Measurements from ENCODE around the gene CDC42EP4. TPM values are rescaled to one million over a fixed set of nuclear protein-coding genes. Genes with fewer than 3 reads are reported as not detected.

Gene CDC42EP4
- total and polyA plus RNA-seq, 9 of the 15 experiments (the other 6 are each of a cell fraction or from before 2014, with no cell fraction given) = 0.65 to 20.8 (median 12.3) TPM

DNA sequence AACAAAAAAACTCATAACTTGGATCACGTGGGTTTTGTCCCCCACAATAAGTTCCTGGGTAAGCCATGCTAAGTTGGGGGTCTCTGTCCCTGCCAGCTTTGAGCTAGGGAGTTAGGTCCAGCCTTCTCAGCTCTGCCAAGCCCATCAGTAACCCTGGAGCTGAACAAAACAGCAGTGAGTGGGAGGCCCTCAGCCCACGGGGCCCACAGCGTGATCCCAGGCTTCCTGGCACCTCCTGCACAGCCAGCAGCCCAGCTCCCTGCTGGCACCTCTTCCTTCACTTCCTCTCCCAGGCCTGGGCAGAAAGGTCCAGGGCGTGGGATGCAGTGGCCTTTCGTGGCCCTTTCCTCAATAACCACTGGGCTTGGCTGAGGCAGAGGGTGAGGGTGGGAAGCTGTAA is 35.5 kb upstream of the CDC42EP4 start (continued):
- TF ChIP-seq HNRNPL (IDR thresholded peaks at IDR 0.05; ENCODE audit: low read depth, low read length) (no peak), FOXP1 (CRISPR knock-in tag; IDR thresholded peaks at IDR 0.05) (no peak), RFX1 (IDR thresholded peaks at IDR 0.05) (no peak)
- TF ChIP-seq, protein P1, sequence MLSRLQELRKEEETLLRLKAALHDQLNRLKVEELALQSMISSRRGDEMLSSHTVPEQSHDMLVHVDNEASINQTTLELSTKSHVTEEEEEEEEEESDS (CRISPR knock-in tag; IDR thresholded peaks at IDR 0.05) = no peak

DNA sequence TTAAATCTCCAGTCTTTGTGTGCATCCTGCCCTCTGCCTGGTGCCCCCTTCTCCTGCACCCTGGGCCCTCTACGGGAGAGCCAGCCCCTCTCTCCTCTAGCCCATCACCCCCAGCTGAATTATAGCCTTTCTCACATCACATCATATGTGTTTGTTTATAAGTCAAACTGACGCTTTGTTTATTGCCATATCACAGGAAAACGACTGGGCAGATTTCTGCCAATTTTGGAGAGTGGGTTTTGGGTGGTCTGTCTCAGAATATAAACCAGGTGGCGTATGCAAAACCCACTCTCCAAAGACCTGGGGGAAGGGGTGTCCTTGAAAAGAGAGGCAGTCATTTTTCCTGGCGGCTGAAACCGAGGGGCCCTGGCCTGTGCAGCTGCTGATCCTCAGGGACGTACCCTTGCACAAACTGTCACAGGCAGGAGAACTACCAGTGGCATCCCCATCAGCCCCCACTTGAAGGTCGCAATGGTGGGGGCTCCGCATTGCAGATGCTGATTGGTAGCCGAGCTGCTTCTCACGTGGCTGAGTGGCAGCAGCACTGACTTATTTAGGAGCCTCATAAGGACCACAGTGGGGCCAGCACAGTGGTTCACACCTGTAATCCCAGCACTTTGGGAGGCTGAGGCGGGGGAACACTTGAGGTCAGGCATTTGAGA is 34.8 kb upstream of the CDC42EP4 start:
- H3K4me2 ChIP-seq (ENCODE audit: insufficient read depth, low read length) = no peak overlapping the region
- ChIA-PET CTCF (ENCODE audit: low intra/inter-chr PET ratio) (interaction anchor here (0.6 kb wide), 1 partner anchor 42 kb away, joined by 4 read pairs; no protein-coding TSS in a partner anchor), POLR2A (no interaction called here)
- no peaks in the 10 kb centered on the region for H3K9me3 ChIP-seq (replicated peaks; ENCODE audit: control insufficient read depth, insufficient read depth, low read depth, low read length)
- in situ Hi-C loops (cut with MboI) = no loop called here
- H3K9ac ChIP-seq (ENCODE audit: insufficient read depth in 1 of 2, low read depth in 2 of 2, low read length in 2 of 2) = no peak overlapping the region
- H3K27ac ChIP-seq (ENCODE audit: extremely low read depth, low read depth, low read length) = no peak overlapping the region
- no TSS peak for BruUV-seq (replicated peaks)
- no peaks in the 10 kb centered on the region for H3K9me1 ChIP-seq (ENCODE audit: control insufficient read depth, insufficient read depth, low read length)
- H3K79me2 ChIP-seq (ENCODE audit: control insufficient read depth, insufficient read depth, low read length) = no peaks in the 10 kb centered on the region
- peaks cover 0 to 16% of the 10 kb centered on the region in 2 experiments; a peak in 2 of 5 replicates for H3K4me1 ChIP-seq (replicated peaks in 1 of 2; ENCODE audit: control insufficient read depth in 2 of 2, insufficient read depth in 2 of 2, low read length in 2 of 2)
- H3K36me3 ChIP-seq (ENCODE audit: control insufficient read depth, insufficient read depth, low read length) = no peaks in the 10 kb centered on the region
- 8% methylated on average over 12 of the region's 12 CpGs for WGBS (ENCODE audit: insufficient coverage, low coverage, missing lambda C conversion rate)
- no peak overlapping the region for H3K4me3 ChIP-seq
- FAIRE-seq (no peak), DNase-seq (ENCODE audit: extremely low read depth in 1 of 4, low spot score in 3 of 4) (no peak), ATAC-seq (no peak)
- H4K20me1 ChIP-seq (replicated peaks; ENCODE audit: control insufficient read depth, insufficient read depth, low read length) = no peaks in the 10 kb centered on the region
- H2AFZ ChIP-seq (ENCODE audit: low read depth, low read length) = no peak overlapping the region
- peaks cover 37 to 82% of the 10 kb centered on the region in 2 experiments; a peak in 4 of 5 replicates for H3K27me3 ChIP-seq (ENCODE audit: control insufficient read depth in 2 of 2, insufficient read depth in 2 of 2, low read length in 2 of 2)
- intact Hi-C loops (cut with micrococcal nuclease) = no loop called here
- no peak for TF ChIP-seq ZBTB7A (IDR thresholded peaks at IDR 0.05; ENCODE audit: borderline replicate concordance, control insufficient read depth, low read depth, low read length)
- no peak for TF ChIP-seq SIX5 (IDR thresholded peaks at IDR 0.05; ENCODE audit: borderline replicate concordance in 1 of 2, insufficient read depth in 1 of 2, low read depth in 1 of 2, low read length in 2 of 2)
- TF ChIP-seq ZNF174 (CRISPR knock-in tag; IDR thresholded peaks at IDR 0.05) = no peak
- TF ChIP-seq ARID1B (IDR thresholded peaks at IDR 0.05) = no peak
- TF ChIP-seq SIRT6 (IDR thresholded peaks at IDR 0.05; ENCODE audit: low read depth, low read length) = no peak
- TF ChIP-seq, protein P2, sequence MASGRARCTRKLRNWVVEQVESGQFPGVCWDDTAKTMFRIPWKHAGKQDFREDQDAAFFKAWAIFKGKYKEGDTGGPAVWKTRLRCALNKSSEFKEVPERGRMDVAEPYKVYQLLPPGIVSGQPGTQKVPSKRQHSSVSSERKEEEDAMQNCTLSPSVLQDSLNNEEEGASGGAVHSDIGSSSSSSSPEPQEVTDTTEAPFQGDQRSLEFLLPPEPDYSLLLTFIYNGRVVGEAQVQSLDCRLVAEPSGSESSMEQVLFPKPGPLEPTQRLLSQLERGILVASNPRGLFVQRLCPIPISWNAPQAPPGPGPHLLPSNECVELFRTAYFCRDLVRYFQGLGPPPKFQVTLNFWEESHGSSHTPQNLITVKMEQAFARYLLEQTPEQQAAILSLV (tag; IDR thresholded peaks at IDR 0.05) = no peak
- TF ChIP-seq TEAD4 (IDR thresholded peaks at IDR 0.05; ENCODE audit: low read length) = no peak
- no peak for TF ChIP-seq TEAD4 (CRISPR knock-in tag; IDR thresholded peaks at IDR 0.05; ENCODE audit: borderline replicate concordance)
- no peak for TF ChIP-seq BMI1 (IDR thresholded peaks at IDR 0.05; ENCODE audit: low read length)
- TF ChIP-seq ZNF408 (CRISPR knock-in tag; IDR thresholded peaks at IDR 0.05; ENCODE audit: low read depth) = no peak
- TF ChIP-seq PCBP2 (IDR thresholded peaks at IDR 0.05; ENCODE audit: low read depth, low read length, poor library complexity, severe bottlenecking) = no peak
- TF ChIP-seq STAT5B (CRISPR knock-in tag; IDR thresholded peaks at IDR 0.05) = no peak
- TF ChIP-seq SNIP1 (IDR thresholded peaks at IDR 0.05; ENCODE audit: low read depth) = no peak
- TF ChIP-seq, protein P3, sequence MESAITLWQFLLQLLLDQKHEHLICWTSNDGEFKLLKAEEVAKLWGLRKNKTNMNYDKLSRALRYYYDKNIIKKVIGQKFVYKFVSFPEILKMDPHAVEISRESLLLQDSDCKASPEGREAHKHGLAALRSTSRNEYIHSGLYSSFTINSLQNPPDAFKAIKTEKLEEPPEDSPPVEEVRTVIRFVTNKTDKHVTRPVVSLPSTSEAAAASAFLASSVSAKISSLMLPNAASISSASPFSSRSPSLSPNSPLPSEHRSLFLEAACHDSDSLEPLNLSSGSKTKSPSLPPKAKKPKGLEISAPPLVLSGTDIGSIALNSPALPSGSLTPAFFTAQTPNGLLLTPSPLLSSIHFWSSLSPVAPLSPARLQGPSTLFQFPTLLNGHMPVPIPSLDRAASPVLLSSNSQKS (CRISPR knock-in tag; IDR thresholded peaks at IDR 0.05) = no peak
- no peak for TF ChIP-seq ZNF347 (CRISPR knock-in tag; IDR thresholded peaks at IDR 0.05; ENCODE audit: low read depth)
- no peak for TF ChIP-seq RFX7 (CRISPR knock-in tag; IDR thresholded peaks at IDR 0.05)
- no peak for TF ChIP-seq ZBED1 (IDR thresholded peaks at IDR 0.05)
